LNCAP (cell line): ENCODE data around the gene RPL13.
A peak's percentile ranks its signal among the peaks of the same experiment; 100 is the strongest.

ENCODE experiments used
- TF ChIP-seq, protein P1 (sequence below): fragments of 450-650 bp; IDR thresholded peaks from 2 replicates; pipeline ENCODE4 v1.5.1; 2017; ENCODE audit warnings: mild to moderate bottlenecking

The RPL13 gene

DNA sequence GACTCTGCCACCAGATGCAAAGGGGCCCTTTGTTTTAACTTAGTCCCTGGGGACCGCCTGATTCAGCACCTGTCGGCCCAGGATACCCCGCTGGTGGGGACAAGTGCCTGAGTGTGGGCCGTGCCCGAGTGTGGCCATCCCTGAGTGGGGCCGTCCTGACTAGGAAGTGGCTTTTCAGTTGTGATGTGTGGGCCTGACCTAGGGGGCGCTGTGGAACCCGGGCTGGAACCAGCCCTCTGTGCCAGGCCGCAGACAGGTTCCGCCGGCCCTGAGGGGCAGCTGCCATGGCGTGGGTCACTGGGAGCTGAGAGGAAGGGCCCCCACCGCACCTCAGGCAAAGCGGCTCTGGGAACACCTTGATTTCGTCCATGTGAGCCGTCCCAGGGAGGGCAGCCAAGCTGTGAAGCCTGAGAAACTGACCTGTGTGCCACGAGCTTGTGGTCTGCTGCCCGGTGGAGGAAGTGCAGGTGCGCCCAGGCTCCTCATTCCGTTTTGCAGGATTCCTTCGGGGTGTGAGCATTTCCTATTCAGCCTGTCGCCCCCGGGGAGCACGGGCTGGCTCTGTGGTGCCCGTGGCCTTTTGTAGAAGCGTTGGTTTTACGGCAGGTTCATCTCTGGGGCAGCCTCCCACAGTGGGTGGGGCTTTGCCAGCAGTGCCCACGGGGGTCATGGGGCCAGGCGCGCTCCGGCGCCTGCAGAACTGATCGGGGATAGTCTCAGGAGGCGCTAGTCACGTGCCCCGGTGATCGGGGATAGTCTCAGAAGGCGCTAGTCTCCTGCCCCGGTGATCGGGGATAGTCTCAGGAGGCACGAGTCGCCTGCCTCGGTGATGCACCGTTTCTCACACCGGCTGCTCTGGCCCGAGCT, 5.3 kb downstream of the RPL13 start:
- TF ChIP-seq, protein P1, sequence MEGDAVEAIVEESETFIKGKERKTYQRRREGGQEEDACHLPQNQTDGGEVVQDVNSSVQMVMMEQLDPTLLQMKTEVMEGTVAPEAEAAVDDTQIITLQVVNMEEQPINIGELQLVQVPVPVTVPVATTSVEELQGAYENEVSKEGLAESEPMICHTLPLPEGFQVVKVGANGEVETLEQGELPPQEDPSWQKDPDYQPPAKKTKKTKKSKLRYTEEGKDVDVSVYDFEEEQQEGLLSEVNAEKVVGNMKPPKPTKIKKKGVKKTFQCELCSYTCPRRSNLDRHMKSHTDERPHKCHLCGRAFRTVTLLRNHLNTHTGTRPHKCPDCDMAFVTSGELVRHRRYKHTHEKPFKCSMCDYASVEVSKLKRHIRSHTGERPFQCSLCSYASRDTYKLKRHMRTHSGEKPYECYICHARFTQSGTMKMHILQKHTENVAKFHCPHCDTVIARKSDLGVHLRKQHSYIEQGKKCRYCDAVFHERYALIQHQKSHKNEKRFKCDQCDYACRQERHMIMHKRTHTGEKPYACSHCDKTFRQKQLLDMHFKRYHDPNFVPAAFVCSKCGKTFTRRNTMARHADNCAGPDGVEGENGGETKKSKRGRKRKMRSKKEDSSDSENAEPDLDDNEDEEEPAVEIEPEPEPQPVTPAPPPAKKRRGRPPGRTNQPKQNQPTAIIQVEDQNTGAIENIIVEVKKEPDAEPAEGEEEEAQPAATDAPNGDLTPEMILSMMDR: peak; percentile 83

DNA sequence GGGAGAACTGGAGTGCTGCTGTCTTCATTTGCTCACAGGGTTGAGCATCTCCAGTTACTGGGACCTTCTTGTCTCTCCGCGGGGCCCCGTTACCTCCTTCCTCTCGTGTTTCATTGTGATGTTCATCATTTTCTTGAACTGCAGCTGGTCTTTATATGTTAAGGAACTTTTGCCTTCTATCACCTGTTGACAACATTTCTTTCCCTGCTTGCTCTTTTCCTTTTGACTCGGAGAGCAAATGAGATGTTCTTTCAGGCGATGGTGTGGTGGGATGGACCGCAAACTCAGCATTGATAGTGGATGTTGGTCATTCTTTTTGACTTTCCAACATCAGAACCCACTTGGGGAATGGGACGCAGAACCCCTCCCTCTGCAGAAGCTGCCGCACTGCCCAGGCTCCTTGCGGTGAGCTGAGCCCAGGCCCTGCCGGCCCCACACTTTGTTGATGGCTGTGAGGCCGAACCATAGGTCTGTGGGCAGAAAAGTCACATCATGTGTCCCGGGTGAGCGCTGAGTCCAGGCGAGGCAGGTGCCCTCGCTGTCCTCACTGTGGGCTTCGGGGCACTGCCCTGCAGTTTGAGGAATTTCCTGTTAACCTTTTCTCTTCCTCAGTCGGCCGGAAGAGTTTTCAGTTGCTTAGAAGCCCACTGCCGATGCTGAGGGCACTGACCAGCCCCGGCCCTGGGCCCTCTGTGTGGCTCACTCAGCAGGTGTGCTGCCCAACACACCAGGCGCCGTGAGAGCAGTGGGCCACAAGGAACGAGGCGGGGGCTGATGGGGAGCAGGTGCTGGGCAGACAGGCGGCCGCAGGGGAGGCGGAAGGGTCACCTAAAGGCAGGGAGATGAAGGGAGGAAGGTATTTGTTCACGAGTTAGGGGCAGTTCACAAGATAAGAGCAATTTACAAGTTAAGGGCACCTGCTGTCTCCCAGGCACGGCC, 7.4 kb downstream of the RPL13 start:
- TF ChIP-seq, protein P1: no peak

DNA sequence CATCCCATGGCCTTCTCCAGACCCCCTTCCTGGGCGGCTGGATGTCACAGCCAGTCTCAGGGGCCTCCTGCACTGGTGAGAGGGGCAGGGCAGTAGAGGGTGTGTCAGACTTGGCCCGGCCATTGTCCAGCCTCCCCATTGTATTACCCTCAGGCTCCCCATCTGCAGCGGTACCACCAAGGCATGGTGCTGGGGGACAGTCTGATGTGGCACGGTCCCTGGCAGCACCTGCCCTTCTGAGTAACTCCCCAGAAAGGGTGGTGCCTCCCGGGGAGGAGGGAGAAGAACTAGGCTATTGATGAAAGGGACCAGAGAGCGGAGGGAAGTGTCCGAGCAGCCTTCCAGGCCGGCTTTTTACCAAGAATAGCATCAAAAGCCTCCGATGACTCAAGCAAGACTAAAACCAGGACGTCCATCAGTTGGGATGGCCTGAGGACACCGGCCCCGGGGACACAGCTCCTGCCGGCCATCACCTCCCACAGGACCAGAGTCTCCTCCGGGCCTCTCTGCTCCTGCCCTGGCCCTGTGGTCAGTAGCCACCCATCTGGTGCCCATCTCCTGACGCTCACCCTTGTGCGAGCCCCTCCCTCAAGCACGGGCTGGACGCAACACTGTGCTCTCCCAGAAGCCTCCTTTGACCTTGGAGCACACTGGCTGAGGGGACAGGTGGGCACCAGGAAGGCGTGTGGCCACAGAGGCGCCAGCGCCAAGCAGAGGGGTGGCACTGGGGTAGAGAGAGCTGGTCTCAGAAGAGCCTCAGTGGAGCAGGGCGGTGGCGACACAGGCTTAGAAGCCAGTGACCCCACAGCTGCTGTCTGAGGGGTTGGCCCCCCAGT, 9.2 kb downstream of the RPL13 start:
- TF ChIP-seq, protein P1: no peak

DNA sequence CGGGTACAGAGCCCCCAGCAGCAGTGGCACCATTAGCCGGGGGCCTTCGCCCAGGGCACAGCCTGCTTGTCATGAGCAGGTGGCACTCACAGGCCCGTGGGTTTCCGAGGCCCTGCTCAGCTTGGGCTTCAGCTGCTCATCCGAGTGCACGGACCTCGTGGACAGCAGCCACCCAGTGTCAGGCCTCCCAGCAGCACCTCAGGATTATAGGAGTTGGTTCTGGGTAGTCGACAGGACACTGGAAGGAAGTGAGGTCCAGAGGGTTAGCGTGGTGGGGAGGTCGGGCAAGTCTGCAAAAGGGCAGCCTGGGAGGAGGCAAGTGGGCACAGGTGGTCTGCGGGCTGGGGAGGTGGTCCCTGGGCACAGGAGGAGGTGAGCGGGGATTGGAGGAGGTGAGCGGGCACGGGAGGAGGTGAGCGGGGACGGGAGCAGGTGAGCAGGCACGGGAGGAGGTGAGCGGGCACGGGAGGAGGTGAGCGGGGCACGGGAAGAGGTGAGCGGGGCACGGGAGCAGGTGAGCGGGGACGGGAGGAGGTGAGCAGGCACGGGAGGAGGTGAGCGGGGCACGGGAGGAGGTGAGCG, 10.0 kb downstream of the RPL13 start:
- TF ChIP-seq, protein P1: no peak

DNA sequence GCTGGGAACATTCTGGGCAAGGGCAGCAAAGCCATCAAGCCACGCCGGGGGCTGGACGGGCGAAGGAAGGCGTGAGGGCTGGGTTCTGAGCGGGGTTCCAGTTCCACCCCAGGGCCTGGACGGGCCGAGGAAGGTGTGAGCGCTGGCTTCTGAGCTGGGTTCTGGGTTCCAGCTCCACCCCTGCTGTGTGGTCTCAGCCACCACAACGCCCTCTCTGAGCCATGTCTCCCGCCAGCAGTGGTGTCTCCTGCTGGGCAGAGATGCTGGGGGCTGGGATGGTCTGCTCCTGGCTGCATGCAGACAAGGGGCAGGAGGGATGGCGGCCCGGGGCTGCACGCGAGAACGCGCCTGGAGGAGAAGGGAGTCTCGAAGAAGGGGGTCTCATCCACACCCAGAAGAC, 11.2 kb downstream of the RPL13 start:
- TF ChIP-seq, protein P1: no peak

DNA sequence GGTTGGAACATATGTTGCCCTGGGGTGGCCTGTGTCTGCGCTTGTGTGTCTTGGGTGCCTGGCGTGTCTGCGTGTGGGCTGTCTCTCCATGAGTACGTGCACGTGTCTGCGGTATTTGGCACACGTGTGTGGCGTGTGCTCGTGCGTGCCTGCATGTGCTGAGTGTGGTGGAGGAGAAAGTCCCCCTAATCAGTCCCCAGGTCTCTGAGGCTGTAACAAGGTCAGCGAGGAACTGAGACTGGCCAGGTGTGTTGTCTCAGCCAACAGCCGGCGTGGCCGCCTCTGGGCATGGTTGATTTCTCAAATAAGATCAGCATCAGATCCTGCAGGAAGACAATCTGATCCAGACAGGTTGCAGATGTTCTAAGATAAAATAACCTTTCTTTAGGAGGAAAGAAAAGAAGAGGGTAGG, 11.6 kb downstream of the RPL13 start:
- TF ChIP-seq, protein P1: no peak
